NOMO-1 (cell line): ENCODE measurements around the gene RRN3.
"Not testable (repeated sequence)": the region's sequence is repeated elsewhere in the genome, so short reads cannot be mapped to it uniquely, and the experiment has no call there.

Experiments used
- DNase-seq, 2 experiments: peaks; one replicate each; lab custom pipeline; 2025; ENCODE audit not compliant: unreplicated experiment in 2 of 2; lab: John Stamatoyannopoulos, UW

RRN3 gene

DNA sequence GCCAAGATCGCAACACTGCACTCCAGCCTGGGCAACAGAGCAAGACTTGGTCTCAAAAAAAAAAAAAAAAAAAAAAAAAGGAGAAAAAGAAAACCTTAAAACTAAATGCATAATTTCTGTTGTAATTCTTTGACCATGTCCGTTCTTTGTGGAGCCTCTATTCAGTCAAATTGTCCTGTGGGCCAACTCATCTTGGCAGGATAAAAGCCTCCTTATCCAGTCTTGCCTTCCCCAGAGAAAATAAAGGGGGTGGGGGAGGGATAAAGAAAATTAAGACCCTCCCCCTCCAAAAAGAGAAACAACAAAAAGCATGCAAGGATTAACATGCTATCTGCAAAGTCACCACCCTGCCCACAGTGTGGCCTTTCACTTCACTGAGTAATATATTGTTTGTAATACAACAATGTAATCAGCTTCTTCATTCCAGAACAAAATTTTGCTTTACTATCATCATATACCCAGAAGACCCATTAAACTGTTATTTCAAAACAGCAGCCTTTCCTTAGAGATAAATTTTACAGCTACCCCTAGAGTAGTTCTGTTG lies 5.4 kb upstream of the RRN3 start:
- not testable (repeated sequence) for DNase-seq

DNA sequence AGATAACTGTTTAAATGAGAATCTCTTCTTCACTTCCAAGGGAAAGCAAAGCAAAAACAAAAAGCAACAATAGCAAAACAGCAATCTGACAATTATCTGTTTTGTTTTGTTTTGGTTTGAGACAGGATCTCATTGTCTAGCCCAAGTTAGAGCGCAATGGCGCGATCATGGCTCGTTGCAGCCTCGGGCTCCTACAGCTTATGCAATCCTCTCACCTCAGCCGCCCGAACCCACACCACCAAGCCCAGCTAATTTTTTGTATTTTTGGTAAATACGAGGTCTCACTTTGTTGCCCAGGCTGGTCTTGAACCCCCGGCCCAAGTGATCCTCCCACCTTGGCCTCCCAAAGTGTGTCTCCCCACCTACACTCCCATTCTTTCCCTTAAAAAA lies 2.5 kb upstream of the RRN3 start:
- DNase-seq = not testable (repeated sequence)

DNA sequence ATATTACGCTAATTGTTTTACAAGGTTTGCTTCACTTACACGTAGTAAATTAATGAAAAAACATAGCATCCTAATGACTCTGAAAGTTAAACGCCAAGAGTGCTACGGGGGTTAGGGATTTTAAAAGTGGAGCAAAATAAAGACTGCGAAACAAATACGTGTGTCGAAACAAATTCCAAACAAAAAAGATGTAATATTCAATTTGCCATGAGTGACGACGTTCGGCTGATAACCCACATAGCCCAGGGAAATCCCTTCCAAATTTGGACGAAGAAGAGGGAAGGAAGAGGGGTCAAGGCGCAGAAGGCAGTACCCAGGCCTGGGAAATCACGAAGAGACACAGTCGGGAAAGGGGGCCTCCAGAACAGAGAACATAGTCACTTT lies 509 bp downstream of the RRN3 start:
- DNase-seq = not testable (repeated sequence)

DNA sequence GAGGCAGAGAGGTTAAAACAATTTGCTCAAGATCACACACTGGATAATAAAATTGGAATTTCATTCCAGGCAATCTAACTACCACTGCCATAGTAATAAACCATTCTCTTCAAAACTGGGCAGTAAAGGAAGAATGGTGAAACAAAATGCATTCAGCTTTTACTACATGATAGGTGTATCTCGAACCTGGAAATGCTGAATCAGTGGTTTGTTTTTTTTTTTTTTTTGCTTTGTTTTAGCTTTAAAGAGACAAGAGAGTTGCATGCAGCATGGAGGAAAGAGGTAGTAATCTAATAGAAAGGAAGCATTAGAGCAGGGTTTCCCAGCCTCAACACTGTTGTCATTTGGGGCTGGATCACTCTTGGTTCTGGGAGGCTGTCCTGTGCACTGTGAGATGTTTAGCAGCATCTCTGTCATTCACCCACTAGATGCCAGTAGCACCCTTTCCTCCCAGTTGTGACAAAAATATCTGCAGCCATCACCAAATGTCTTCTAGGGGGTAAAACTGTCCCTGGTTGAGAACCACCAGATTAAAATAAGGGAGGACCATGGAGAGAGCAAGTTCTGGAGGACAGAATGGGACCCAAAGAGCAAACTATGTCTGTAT lies 3.3 kb downstream of the RRN3 start:
- not testable (repeated sequence) for DNase-seq

DNA sequence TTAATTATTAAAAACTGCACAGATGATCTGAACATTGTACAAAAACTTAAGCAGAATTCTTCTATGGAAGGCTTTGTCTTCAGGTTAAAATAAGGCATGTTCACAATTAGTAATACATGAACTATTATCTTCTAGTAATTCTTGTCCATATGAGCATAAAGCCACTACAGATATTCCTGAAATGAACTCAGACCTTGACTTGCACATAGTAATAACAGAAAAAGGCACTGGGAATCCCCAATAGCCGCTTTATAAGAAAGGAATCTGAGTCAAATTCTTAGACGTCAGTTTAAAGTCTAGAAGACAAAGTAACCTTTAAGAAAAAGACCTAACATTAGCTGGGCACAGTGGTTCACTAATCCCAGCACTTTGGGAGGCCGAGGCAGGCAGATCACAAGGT lies 11.3 kb downstream of the RRN3 start:
- not testable (repeated sequence) for DNase-seq

DNA sequence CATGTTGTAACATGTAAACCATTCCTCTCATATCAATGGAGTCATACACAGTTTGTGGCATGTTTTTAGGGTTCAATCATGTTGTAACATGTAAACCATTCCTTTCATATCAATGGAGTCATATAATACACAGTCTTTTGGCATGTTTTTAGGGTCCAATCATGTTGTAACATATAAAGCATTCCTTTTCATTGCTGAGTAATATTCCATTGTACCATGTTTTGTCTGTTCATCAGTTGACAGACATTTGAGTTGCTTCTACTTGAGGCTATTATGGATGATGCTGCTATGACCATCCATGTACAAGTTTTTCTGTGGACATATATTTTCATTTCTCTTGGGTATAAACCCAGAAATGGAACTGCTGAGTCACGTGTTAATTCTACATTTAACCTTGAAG lies 13.2 kb downstream of the RRN3 start:
- DNase-seq = not testable (repeated sequence)

DNA sequence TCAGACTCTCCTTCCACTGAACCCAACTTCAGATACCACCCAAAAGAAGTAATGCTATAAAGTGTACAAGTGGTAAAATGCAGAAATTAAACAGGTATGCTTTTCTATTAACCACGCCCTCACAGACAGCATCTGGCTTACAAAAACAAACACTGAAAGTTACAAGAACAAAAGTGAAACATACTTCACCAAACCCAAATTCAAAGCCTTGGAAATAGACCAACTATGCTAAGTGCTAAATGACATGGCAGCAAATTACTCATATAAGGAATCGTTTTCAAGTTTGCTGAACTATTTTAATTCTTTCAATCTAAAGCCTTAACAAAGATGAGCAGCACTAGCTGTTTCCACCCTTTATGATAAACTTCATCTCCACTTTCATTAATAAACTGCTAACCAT lies 17.9 kb downstream of the RRN3 start:
- not testable (repeated sequence) for DNase-seq

DNA sequence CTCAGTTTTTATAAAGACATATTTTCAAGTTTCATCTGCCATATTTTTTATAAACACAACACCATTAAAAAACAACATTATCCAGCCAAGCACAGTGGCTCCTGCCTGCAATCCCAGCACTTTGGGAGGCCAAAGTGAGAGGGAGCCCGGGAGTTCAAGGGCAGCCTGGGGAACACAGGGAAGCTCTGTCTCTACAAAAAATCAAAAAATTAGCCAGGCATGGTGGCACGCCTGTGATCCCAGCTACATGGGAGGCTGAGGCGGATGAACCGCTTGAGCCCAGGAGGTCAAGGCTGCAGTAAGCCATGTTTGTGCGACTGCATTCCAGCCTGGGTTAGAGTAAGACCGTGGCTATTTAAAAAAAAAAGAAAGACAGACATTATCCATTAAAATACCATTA lies 21.0 kb downstream of the RRN3 start:
- DNase-seq = no peak

DNA sequence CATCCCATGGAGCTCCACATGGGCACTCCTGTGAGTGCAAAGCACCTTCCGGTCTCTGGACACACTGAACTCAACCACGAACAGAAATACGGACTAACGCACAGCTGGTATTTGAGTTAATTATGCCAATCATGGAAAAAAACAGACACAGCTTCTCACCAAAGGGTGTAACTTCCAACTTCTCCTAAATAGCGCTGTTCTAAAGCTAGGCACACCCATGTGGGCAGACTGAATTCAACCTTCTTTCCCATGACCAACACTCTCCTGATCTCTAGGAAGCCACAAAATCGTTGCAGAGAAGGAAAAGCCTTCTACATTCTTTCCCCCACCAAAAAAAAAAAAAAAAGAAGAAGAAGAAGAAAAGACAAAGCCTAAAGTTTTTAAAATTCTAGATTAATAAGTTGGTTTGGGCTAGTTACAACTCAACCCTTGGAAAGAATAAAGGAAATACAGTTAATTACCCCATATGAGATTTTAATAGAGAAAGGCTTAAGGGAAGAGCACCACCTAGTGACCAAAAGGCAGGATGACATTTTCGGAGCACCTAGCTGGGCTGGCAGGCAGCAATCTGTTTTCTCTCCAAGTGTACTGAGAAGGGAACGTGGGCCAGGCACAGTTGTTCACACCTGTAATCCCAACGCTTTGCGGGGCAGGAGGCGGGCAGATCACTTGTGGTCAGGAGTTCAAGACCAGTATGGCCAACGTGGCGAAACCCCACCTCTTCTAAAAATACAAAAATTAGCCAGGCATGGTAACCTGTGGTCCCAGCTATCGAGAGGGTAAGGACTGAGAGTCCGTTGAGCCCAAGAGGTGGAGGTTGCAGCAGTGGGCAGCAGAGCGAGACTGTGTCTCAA lies 21.9 kb downstream of the RRN3 start:
- DNase-seq = peak in 1 of 2 experiments; percentile 1

DNA sequence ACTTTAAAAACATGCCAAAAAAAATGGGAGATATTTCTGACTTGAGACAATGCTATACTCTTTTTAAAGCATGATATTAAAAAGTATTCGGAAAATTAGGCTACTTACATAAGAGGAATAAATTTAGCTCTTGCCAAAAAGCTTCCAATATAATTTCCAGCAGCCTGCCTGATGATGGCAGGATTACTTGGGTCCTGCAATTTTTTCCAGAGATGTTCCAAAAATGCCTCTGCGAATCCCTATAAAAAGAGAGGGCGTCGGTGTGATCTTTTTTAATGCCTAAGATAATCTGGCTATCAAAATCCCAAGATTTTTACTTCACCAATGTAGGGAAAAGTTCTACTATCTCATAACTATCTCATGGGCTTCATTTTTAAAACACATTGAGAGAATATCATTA lies 23.1 kb downstream of the RRN3 start:
- not testable (repeated sequence) for DNase-seq

DNA sequence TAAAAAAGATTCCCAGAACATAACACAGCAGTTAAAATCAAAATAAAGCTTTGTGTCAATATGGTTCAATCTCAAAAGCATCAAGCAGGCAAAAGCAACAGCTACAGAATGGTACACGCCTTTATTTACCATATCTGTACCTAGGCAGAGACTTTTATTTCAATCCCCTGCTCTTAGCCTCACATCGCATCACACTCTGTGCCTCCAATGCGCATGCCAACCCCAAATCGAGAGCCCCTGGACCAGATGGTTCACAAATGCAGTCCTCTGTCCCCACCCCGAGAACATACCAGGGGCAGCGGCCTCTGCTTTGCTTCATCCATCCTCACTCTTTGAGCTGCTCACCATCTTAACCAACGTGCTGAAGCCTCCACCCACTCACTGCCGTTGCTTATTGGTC lies 27.4 kb downstream of the RRN3 start:
- not testable (repeated sequence) for DNase-seq

DNA sequence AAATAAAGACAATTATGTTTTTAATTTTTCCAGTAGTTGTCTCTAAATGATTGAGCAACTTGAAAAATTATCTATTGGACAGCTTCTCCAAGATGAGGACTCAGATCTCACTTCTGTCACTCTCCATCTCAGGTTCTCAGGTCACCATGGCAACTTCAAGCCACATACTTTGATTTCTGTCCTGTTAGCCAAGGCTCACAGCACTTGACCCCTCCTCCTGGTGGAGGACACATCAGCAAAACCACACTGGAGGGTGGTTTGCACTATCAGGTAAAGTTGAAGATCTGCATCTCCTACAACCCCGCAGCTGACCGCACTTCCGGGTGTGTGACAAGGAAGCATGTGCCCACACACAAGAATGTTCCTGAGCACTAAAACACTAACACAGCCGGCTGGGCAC lies 28.1 kb downstream of the RRN3 start:
- not testable (repeated sequence) for DNase-seq

DNA sequence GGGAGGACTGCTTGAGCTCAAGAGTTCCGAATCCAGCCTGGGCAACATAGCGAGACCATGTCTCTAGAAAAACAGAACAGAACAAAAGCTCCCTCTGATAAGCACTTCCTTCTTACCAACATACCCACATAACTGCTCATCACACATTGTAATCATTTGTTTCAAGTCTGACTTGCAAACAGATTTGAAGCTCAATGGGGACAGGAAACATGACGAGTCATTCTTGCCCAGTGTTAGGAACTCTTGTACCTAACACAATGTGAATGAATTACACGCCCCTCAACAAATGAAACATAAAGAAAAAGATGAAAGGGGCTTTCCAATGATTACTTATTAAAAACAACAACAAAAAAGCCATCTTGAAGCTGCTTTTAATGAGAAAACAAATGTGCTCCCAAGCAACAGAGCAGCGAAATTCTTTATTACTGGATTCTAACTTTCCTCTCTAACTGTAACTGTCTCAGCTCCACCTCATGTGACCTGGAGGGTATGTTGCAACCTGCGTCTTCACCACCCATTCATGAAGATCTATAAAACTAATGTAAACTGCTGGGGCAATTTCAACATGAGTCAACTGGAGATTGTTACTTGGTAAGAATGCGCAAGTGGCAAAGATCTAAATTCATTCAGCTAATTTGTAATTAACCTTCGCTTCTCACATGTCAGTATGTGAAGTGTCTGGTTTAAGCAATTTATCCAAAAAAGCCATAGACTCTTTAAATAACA lies 31.8 kb downstream of the RRN3 start:
- peak; percentile 4 to 9 for DNase-seq

DNA sequence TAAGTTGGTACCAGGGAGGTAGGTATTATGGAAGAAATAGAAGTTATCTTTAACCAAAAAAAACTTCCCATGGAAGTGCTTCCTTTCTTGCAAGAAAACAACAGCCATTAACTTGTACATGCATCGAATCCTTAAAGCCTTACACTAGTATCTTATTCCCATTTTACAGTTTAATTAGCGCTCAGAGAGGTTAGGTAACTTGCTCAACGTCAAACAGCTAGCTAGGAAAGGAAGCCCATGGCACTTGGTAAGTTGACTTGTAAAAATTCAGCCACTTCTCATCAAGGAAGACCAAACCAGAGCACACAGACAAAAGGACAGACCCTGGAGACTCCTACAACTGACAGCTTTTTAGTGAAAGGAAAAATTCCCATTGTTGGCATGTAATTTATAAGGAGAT lies 34.7 kb downstream of the RRN3 start:
- DNase-seq = no peak

DNA sequence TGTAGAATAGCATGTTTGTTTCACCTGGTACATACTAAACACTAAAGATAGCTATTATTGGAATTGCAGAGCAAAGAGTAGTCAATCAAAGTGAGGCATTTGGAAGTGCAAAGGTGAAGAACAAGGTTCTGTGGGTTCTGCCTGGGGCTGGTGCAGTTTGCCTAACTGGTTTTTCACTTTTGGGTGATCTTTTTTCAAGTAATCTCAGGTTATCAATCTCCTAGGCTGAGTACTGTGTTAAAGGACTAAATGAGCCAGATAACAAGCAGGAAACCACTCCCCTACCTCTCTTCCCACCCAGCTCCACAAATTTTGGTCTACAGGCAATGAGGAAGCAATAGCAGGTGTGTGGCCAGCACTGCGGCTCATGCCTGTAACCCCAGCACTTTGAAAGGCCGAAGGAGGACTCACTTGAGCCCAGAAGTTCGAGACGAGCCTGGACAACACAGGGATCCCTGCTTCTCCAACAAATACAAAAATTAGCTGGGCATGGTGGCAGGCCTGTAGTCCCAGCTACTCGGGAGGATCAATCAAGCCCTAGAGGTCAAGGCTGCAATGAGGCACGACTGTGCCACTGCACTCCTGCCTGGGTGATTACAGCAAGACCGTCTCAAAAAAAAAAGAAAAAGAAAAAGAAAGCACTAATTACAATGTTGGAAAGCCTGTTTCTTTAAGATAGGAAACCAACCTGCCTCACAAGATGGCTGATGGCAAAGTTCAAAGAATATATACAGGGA lies 36.2 kb downstream of the RRN3 start:
- no peak for DNase-seq

DNA sequence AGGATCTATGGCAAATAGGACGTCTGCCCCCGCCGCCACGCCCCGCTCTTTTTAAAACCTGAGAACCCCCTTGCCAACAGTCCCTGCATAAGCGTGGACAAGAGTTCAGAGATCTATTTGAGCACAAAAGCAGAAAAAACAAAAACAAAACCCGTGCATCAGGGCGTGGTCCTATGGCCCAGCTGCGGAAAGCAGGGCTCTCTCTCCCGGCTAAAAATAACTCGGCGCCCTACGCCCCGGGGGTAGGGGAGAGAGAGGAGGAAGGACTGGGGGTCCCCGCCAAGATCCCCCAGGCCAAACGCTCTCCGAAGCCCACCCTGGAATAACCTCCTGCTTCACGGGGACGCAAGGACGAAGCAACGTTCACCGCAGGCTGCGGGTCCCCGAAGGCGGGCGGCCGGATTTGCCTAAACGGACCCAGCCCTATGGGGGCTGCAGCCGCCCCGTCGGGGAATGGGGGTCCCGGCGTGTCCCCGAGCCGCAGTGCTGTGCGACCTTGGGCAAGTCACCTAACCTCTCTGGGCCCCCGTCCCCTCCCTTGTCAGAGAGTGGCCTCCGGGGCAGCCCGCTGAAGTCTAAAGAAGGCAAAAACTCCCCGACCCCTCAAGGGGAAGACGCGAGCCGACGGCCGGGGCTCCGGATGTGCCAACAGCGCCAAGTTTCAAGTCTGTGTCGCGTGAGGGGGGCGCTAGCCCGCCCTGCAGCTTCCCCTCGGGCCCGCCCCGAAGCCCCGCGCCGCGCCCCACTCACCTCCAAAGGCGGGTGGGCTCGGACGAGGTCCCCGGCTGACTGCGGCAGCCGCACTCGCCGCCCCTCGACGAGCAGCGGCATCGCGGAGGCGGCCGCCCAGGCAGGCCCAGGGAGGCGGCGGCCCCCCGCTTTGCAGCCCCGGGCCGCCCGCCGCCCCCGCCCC lies 38.7 kb downstream of the RRN3 start:
- peak; percentile 64 to 77 for DNase-seq

DNA sequence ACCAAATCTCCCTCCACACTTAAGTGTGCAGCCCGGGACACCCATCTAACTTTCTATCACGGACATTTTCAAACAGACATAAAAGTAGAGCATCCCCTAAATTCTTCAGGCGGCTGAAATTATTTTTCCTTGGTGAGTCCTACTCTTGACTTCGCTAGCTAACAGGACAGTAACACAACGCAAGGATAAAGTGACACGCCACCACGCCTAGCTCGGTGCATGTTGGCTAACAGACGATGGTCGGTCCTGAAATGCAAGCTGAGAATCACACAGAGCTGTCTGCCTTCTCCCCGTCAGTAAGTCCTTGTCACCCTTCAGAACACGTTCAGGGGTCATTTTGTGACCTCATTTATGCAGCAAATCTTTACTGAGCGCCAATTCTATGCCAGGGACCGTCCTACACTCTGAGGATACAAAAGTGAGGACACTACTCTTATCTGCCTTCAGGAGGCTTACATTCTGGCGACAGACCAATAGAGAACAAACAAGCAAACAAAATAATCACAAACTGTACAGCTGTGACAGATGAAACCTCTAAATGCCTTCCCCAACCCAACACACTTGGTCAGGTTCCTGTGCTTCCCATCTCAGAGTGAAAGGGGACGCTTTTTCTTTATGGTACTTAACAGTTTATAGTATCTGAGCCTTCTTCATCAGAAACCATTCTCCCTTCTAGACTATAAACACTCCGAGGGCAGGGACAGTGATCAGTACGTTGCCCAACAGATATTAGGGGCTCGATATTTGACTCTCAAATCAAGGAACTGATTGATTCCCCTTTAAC lies 39.5 kb downstream of the RRN3 start:
- no peak for DNase-seq

DNA sequence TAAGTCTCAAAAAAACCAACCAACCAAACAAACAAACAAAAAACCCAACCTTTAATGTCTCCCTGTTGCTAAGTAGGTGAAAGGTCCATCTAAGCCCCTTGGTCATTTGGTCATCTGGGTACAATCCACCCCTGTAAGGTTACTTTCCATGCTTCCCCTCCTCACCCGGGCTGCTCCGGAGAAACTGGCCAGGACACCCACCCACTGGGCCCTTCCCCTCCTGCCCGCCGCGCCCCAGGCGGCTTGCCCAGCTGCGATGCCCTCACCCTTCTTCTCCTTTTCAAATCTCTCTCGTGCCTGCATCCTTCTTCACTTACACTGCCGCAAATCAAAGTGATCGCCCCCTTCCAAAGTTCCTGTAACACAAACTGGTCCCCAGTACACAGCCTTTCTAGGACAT lies 40.2 kb downstream of the RRN3 start:
- no peak for DNase-seq
